GM12874 (cell line): Measurements from ENCODE around the gene NTN1.

Source experiments
- CTCF ChIP-seq: IDR thresholded peaks from 2 replicates; pipeline ENCODE4 v1.5.1; 2011; ENCODE audit warnings: low read depth, mild to moderate bottlenecking, control low read depth, low read length, moderate library complexity; ENCODE audit not compliant: insufficient read depth

NTN1 gene

GRCh38 chr17:9266697-9267117 lies 245.4 kb downstream of the NTN1 start:
- no peak for TF ChIP-seq CTCF

- TF ChIP-seq CTCF, result no peak
Measured at GRCh38 chr17:9268546-9268945, 247.2 kb downstream of the NTN1 start.

- TF ChIP-seq CTCF, result no peak
Measured at GRCh38 chr17:9269350-9270035, 248.2 kb downstream of the NTN1 start.

GRCh38 chr17:9270921-9271320 lies 249.6 kb downstream of the NTN1 start:
- no peak for TF ChIP-seq CTCF

GRCh38 chr17:9271989-9272388 lies 250.7 kb downstream of the NTN1 start:
- no peak for TF ChIP-seq CTCF

GRCh38 chr17:9272501-9273200 lies 251.3 kb downstream of the NTN1 start:
- TF ChIP-seq CTCF, result no peak

- TF ChIP-seq CTCF, result no peak
Measured at GRCh38 chr17:9273428-9274391, 252.4 kb downstream of the NTN1 start.
